Measurements from ENCODE around the gene MTR.

DNA sequence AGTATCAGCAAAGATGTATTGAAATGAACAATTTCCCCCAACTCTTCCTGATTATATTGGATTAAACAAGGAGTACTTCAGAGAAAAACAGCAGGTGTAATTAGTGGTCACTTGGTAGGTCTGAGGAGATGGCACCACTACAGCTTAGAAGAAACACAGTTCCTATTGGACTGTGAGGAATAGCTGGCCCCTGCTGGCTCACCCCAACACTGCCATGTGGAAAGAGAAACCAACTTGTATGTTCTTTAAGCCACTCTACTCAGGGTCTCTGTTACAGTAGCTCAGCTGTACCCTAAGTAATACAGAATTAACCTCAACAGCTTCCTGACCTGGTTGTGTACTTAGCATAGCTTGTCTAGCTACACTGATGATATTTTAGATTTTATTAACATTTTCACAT, 26.5 kb upstream of the MTR start:
- TF ChIP-seq CTCF (IDR thresholded peaks at IDR 0.05) (no peak), POLR2A (IDR thresholded peaks at IDR 0.05) (no peak)

All from lower leg skin (tissue), 3 donors.